ENCODE results near the gene FAM20A.

DNA sequence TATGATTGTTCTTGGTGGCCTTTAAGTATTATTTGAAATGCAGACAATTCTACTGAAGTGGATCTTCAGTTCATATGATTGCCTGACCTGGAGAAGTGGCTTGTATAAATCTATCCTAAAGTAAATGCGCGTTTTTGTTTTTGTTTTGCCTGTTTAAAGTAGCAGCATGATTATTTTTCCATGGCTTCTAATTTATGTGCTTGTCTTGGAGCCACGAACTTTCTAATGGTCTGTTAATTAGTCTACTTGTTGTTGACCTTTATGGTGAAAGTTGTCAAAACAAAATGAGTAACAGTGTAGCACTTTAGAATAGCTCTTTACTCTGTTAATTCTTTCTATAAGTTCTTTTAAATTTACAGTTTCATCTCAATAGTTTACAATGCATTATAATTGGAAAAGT is 87.2 kb downstream of the FAM20A start:
- TF ChIP-seq, protein P1, sequence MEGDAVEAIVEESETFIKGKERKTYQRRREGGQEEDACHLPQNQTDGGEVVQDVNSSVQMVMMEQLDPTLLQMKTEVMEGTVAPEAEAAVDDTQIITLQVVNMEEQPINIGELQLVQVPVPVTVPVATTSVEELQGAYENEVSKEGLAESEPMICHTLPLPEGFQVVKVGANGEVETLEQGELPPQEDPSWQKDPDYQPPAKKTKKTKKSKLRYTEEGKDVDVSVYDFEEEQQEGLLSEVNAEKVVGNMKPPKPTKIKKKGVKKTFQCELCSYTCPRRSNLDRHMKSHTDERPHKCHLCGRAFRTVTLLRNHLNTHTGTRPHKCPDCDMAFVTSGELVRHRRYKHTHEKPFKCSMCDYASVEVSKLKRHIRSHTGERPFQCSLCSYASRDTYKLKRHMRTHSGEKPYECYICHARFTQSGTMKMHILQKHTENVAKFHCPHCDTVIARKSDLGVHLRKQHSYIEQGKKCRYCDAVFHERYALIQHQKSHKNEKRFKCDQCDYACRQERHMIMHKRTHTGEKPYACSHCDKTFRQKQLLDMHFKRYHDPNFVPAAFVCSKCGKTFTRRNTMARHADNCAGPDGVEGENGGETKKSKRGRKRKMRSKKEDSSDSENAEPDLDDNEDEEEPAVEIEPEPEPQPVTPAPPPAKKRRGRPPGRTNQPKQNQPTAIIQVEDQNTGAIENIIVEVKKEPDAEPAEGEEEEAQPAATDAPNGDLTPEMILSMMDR (IDR thresholded peaks at IDR 0.05; ENCODE audit: poor library complexity, severe bottlenecking) = no peak
- TF ChIP-seq RAD21 (conservative IDR thresholded peaks at IDR 0.05) = no peak
- TF ChIP-seq, protein P2, sequence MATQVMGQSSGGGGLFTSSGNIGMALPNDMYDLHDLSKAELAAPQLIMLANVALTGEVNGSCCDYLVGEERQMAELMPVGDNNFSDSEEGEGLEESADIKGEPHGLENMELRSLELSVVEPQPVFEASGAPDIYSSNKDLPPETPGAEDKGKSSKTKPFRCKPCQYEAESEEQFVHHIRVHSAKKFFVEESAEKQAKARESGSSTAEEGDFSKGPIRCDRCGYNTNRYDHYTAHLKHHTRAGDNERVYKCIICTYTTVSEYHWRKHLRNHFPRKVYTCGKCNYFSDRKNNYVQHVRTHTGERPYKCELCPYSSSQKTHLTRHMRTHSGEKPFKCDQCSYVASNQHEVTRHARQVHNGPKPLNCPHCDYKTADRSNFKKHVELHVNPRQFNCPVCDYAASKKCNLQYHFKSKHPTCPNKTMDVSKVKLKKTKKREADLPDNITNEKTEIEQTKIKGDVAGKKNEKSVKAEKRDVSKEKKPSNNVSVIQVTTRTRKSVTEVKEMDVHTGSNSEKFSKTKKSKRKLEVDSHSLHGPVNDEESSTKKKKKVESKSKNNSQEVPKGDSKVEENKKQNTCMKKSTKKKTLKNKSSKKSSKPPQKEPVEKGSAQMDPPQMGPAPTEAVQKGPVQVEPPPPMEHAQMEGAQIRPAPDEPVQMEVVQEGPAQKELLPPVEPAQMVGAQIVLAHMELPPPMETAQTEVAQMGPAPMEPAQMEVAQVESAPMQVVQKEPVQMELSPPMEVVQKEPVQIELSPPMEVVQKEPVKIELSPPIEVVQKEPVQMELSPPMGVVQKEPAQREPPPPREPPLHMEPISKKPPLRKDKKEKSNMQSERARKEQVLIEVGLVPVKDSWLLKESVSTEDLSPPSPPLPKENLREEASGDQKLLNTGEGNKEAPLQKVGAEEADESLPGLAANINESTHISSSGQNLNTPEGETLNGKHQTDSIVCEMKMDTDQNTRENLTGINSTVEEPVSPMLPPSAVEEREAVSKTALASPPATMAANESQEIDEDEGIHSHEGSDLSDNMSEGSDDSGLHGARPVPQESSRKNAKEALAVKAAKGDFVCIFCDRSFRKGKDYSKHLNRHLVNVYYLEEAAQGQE (IDR thresholded peaks at IDR 0.05; ENCODE audit: borderline replicate concordance) = no peak

Data from neural cell (in vitro differentiated cells).